Upper lobe of left lung (tissue), 4 donors: ENCODE results near the gene TP53AIP1.

Source experiments
- POLR2A ChIP-seq, 4 donors: fragments of 450-650 bp; IDR thresholded peaks; one replicate each; pipeline ENCODE4 v1.5.1; 2016 to 2017; ENCODE audit warnings: antibody characterized with exemption in 4 of 4, mild to moderate bottlenecking in 2 of 4
- TF ChIP-seq, protein P1 (sequence below), 6 experiments: fragments of 450-650 bp in 4 of 6; fragments of 200-600 bp in 2 of 6; sonication (generic) in 2 of 6; IDR thresholded peaks; one replicate each; pipeline ENCODE4 v1.5.1; 2016 to 2019; ENCODE audit warnings: antibody characterized with exemption in 6 of 6

DNA sequence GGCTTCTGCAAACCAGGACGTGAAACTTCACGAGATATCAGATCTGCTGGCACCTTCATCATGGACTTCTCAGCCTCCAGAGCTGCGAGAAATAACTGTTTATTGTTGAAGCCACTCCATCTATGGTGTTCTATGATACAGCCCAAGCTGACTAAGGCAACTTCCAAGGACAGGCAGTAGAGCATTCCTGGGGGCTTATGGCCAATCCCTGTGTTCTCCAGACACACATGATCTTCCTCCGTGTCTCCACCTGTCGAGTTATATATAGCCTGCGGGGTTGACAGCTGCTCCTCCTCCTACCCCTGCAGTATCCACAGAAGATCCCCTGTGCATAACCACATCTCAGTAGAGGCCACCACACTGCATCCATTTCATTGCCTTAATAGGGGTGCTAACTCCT, 11.0 kb downstream of the TP53AIP1 start:
- TF ChIP-seq, protein P1, sequence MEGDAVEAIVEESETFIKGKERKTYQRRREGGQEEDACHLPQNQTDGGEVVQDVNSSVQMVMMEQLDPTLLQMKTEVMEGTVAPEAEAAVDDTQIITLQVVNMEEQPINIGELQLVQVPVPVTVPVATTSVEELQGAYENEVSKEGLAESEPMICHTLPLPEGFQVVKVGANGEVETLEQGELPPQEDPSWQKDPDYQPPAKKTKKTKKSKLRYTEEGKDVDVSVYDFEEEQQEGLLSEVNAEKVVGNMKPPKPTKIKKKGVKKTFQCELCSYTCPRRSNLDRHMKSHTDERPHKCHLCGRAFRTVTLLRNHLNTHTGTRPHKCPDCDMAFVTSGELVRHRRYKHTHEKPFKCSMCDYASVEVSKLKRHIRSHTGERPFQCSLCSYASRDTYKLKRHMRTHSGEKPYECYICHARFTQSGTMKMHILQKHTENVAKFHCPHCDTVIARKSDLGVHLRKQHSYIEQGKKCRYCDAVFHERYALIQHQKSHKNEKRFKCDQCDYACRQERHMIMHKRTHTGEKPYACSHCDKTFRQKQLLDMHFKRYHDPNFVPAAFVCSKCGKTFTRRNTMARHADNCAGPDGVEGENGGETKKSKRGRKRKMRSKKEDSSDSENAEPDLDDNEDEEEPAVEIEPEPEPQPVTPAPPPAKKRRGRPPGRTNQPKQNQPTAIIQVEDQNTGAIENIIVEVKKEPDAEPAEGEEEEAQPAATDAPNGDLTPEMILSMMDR (IDR thresholded peaks at IDR 0.05), result no peak
- TF ChIP-seq POLR2A (IDR thresholded peaks at IDR 0.05), result no peak
